ENCODE data around the gene PKLR.

DNA sequence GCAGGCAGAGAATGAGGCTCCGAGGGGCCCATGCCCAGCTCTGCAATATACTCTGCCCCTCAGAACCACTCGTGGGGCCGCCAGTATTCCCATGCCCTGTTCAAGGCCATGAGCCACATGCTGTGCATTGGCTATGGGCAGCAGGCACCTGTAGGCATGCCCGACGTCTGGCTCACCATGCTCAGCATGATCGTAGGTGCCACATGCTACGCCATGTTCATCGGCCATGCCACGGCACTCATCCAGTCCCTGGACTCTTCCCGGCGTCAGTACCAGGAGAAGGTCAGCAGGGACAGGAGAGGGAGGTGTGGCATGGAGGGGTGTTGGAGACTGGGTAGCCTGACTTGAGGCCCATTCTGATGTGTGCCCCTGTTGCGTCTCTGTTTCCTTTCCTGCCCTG lies 16.8 kb downstream of the PKLR start:
- TF ChIP-seq MXI1 (IDR thresholded peaks at IDR 0.05; ENCODE audit: low read depth, low read length) (no peak), GABPA (IDR thresholded peaks at IDR 0.05; ENCODE audit: low read depth) (no peak), JUND (IDR thresholded peaks at IDR 0.05) (no peak), NRF1 (IDR thresholded peaks at IDR 0.05; ENCODE audit: low read depth, low read length) (no peak), RCOR1 (IDR thresholded peaks at IDR 0.05; ENCODE audit: low read length) (no peak), ELF1 (IDR thresholded peaks at IDR 0.05) (no peak)
- TF ChIP-seq, protein P1, sequence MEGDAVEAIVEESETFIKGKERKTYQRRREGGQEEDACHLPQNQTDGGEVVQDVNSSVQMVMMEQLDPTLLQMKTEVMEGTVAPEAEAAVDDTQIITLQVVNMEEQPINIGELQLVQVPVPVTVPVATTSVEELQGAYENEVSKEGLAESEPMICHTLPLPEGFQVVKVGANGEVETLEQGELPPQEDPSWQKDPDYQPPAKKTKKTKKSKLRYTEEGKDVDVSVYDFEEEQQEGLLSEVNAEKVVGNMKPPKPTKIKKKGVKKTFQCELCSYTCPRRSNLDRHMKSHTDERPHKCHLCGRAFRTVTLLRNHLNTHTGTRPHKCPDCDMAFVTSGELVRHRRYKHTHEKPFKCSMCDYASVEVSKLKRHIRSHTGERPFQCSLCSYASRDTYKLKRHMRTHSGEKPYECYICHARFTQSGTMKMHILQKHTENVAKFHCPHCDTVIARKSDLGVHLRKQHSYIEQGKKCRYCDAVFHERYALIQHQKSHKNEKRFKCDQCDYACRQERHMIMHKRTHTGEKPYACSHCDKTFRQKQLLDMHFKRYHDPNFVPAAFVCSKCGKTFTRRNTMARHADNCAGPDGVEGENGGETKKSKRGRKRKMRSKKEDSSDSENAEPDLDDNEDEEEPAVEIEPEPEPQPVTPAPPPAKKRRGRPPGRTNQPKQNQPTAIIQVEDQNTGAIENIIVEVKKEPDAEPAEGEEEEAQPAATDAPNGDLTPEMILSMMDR (IDR thresholded peaks at IDR 0.05): no peak
